Stomach smooth muscle (tissue), 2 donors: Measurements from ENCODE around the gene ADAMTSL4.
A peak's percentile ranks its signal among the peaks of the same experiment; 100 is the strongest.

Source experiments
- H3K27ac ChIP-seq: one replicate; pipeline ENCODE4 v1.7.0; 2013; ENCODE audit warnings: mild to moderate bottlenecking, low read length, inconsistent platforms
- H3K27me3 ChIP-seq, 2 donors: one replicate each; pipeline ENCODE4 v1.7.0; 2013; ENCODE audit warnings: low read length in 2 of 2; ENCODE audit not compliant: insufficient read depth in 2 of 2, control insufficient read depth in 1 of 2
- H3K36me3 ChIP-seq, 2 donors: one replicate each; pipeline ENCODE4 v1.7.0; 2013; ENCODE audit warnings: low read length in 2 of 2; ENCODE audit not compliant: control insufficient read depth in 2 of 2, insufficient read depth in 2 of 2
- H3K4me1 ChIP-seq: one replicate; pipeline ENCODE4 v1.7.0; 2013; ENCODE audit warnings: low read length; ENCODE audit not compliant: control insufficient read depth, insufficient read depth
- H3K4me3 ChIP-seq, 2 donors: one replicate each; pipeline ENCODE4 v1.7.0; 2013; ENCODE audit warnings: low read length in 2 of 2
- H3K9ac ChIP-seq, 2 donors: one replicate each; pipeline ENCODE4 v1.7.0; 2013; ENCODE audit warnings: low read length in 2 of 2, mild to moderate bottlenecking in 1 of 2
- H3K9me3 ChIP-seq, 2 donors: one replicate each; pipeline ENCODE4 v1.7.0; 2013; ENCODE audit warnings: low read length in 2 of 2; ENCODE audit not compliant: control insufficient read depth in 2 of 2
- donor health status: healthy.
- donor health status: Pancreatic carcinoma.

Gene ADAMTSL4

GRCh38 chr1:150535511-150536287 lies 13.5 kb upstream of the ADAMTSL4 start:
- no peak overlapping the region for H3K4me3 ChIP-seq
- H3K27me3 ChIP-seq: no peaks in the 10 kb centered on the region
- no peaks in the 10 kb centered on the region for H3K9me3 ChIP-seq
- peak overlapping the region; percentile 24 for H3K27ac ChIP-seq
- H3K4me1 ChIP-seq: peaks cover 41% of the 10 kb centered on the region
- no peaks in the 10 kb centered on the region for H3K36me3 ChIP-seq
- H3K9ac ChIP-seq: no peak overlapping the region

- no peaks in the 10 kb centered on the region for H3K36me3 ChIP-seq
- peaks cover 40% of the 10 kb centered on the region for H3K4me1 ChIP-seq
- H3K9ac ChIP-seq: no peak overlapping the region
- H3K27me3 ChIP-seq: no peaks in the 10 kb centered on the region
- H3K9me3 ChIP-seq: no peaks in the 10 kb centered on the region
- H3K4me3 ChIP-seq: peak overlapping the region in 1 of 2 donors; percentile 3
- peak overlapping the region; percentile 53 for H3K27ac ChIP-seq
Measured at GRCh38 chr1:150536836-150537731, 12.1 kb upstream of the ADAMTSL4 start.

GRCh38 chr1:150537732-150538684 lies 11.2 kb upstream of the ADAMTSL4 start:
- Histone ChIP-seq H3K4me1 (peaks cover 30% of the 10 kb centered on the region), H3K36me3 (no peaks in the 10 kb centered on the region), H3K27ac (peak overlapping the region; percentile 53), H3K4me3 (peak overlapping the region in 1 of 2 donors; percentile 8), H3K9ac (peak overlapping the region; percentile 21 to 28), H3K9me3 (no peaks in the 10 kb centered on the region), H3K27me3 (no peaks in the 10 kb centered on the region)

GRCh38 chr1:150543500-150544143 lies 5.6 kb upstream of the ADAMTSL4 start:
- Histone ChIP-seq H3K27me3 (no peaks in the 10 kb centered on the region), H3K9me3 (no peaks in the 10 kb centered on the region), H3K4me1 (peaks cover 4% of the 10 kb centered on the region), H3K4me3 (peak overlapping the region in 1 of 2 donors; percentile 44), H3K27ac (peak overlapping the region; percentile 55), H3K9ac (no peak overlapping the region), H3K36me3 (no peaks in the 10 kb centered on the region)

- no peak overlapping the region for H3K9ac ChIP-seq
- no peaks in the 10 kb centered on the region for H3K27me3 ChIP-seq
- H3K9me3 ChIP-seq: no peaks in the 10 kb centered on the region
- no peaks in the 10 kb centered on the region for H3K36me3 ChIP-seq
- H3K4me3 ChIP-seq: no peak overlapping the region
- no peak overlapping the region for H3K27ac ChIP-seq
- peaks cover 5% of the 10 kb centered on the region for H3K4me1 ChIP-seq
Measured at GRCh38 chr1:150544204-150544603, 5.0 kb upstream of the ADAMTSL4 start.

- Histone ChIP-seq H3K27me3 (no peaks in the 10 kb centered on the region), H3K9ac (no peak overlapping the region), H3K9me3 (no peaks in the 10 kb centered on the region), H3K36me3 (no peaks in the 10 kb centered on the region), H3K4me1 (peaks cover 16% of the 10 kb centered on the region), H3K27ac (no peak overlapping the region), H3K4me3 (no peak overlapping the region)
Measured at GRCh38 chr1:150545486-150546032, 3.6 kb upstream of the ADAMTSL4 start.

- peaks cover 21% of the 10 kb centered on the region for H3K4me1 ChIP-seq
- no peak overlapping the region for H3K9ac ChIP-seq
- no peaks in the 10 kb centered on the region for H3K36me3 ChIP-seq
- peak overlapping the region; percentile 6 for H3K27ac ChIP-seq
- H3K9me3 ChIP-seq: no peaks in the 10 kb centered on the region
- no peaks in the 10 kb centered on the region for H3K27me3 ChIP-seq
- H3K4me3 ChIP-seq: no peak overlapping the region
Measured at GRCh38 chr1:150546294-150546937, 2.8 kb upstream of the ADAMTSL4 start.

- Histone ChIP-seq H3K27ac (peak overlapping the region; percentile 64), H3K27me3 (no peaks in the 10 kb centered on the region), H3K9me3 (no peaks in the 10 kb centered on the region), H3K36me3 (no peaks in the 10 kb centered on the region), H3K9ac (peak overlapping the region; percentile 55 to 71), H3K4me3 (peak overlapping the region; percentile 50 to 77), H3K4me1 (peaks cover 37% of the 10 kb centered on the region)
Measured at GRCh38 chr1:150548324-150548631, 930 bp upstream of the ADAMTSL4 start.

GRCh38 chr1:150549496-150550221 lies 451 bp downstream of the ADAMTSL4 start:
- no peaks in the 10 kb centered on the region for H3K27me3 ChIP-seq
- H3K4me1 ChIP-seq: peaks cover 42% of the 10 kb centered on the region
- peak overlapping the region; percentile 58 to 75 for H3K4me3 ChIP-seq
- peak overlapping the region; percentile 84 for H3K27ac ChIP-seq
- H3K9ac ChIP-seq: peak overlapping the region; percentile 73 to 76
- H3K36me3 ChIP-seq: peaks cover 0 to 4% of the 10 kb centered on the region in 2 donors
- no peaks in the 10 kb centered on the region for H3K9me3 ChIP-seq
